ENCODE measurements around the gene HACE1. TPM values are rescaled to one million over a fixed set of nuclear protein-coding genes. Genes with fewer than 3 reads are reported as not detected.

HACE1 gene
- total RNA-seq, 6 donors from 2014 or later = 6.3 to 25.3 (median 14.7) TPM

DNA sequence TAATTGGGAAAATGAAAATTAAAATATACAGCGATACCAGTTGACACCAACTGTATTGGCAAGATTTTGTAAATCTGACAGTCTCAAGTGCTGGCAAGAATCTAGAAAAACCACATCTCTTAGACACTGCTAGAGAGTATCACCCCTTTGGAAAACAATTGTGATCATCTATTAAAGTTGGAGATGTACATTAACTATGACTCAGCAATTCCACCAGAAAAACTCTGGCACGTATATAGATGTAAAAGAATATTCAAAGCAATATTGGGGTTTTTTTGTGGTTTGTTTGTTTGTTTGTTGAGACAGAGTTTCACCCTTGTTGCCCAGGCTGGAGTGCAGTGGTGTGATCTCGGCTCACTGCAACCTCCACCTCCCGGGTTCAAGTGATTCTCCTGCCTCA is 142.9 kb downstream of the HACE1 start:
- ATAC-seq (ENCODE audit: low FRiP score in 2 of 2) (no peak), DNase-seq (no peak)
- no peak overlapping the region for H3K27ac ChIP-seq
- no peaks in the 10 kb centered on the region for H3K4me1 ChIP-seq
- no peak overlapping the region for H3K4me3 ChIP-seq
- no peak for TF ChIP-seq POLR2A (IDR thresholded peaks at IDR 0.05)
- TF ChIP-seq POLR2AphosphoS5 (IDR thresholded peaks at IDR 0.05) = no peak
- no peak for TF ChIP-seq CTCF (IDR thresholded peaks at IDR 0.05)
- no peak for TF ChIP-seq EP300 (IDR thresholded peaks at IDR 0.05)
- WGBS, 2 donors = 95 to 98% methylated on average over 4 of the region's 4 CpGs
- H3K9me3 ChIP-seq = no peaks in the 10 kb centered on the region
- H3K36me3 ChIP-seq = no peaks in the 10 kb centered on the region
- H3K27me3 ChIP-seq = no peaks in the 10 kb centered on the region

DNA sequence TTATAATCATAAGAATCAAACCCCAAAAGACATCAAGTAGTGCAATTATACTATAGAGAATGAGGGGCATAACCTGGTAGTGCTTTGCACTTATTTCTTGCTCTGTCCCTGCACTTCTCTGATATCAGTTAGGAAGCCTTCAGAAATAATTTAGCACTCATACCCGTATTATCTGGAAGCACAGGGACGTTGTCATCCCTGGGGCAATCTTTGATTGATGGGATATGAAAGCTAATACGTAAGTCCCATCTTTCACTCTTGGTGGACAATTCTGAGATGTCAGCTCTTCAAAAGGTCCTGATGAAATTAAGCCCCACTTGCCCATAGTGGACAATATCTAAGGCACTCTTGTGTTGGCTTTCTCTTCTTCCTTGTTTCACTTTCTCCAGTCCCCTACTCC is 144.9 kb downstream of the HACE1 start:
- Histone ChIP-seq H3K27ac (no peak overlapping the region), H3K27me3 (no peaks in the 10 kb centered on the region), H3K4me3 (no peak overlapping the region), H3K4me1 (peaks cover 0 to 12% (median 9%) of the 10 kb centered on the region in 4 donors), H3K9me3 (no peaks in the 10 kb centered on the region), H3K36me3 (no peaks in the 10 kb centered on the region)
- ATAC-seq (ENCODE audit: low FRiP score in 2 of 2) = no peak
- DNase-seq = no peak
- 75 to 89% methylated on average over 3 of the region's 3 CpGs for WGBS, 2 donors
- TF ChIP-seq POLR2AphosphoS5 (IDR thresholded peaks at IDR 0.05) (no peak), EP300 (IDR thresholded peaks at IDR 0.05) (no peak), POLR2A (IDR thresholded peaks at IDR 0.05) (no peak), CTCF (IDR thresholded peaks at IDR 0.05) (no peak)

GRCh38 chr6:104713982-104714381 is 145.7 kb downstream of the HACE1 start:
- H3K27ac ChIP-seq = no peak overlapping the region
- TF ChIP-seq EP300 (IDR thresholded peaks at IDR 0.05) (no peak), CTCF (IDR thresholded peaks at IDR 0.05) (no peak), POLR2A (IDR thresholded peaks at IDR 0.05) (no peak), POLR2AphosphoS5 (IDR thresholded peaks at IDR 0.05) (no peak)
- H3K4me3 ChIP-seq = no peak overlapping the region
- ATAC-seq (ENCODE audit: low FRiP score in 2 of 2) (no peak), DNase-seq (no peak)
- H3K27me3 ChIP-seq = no peaks in the 10 kb centered on the region
- 88 to 98% methylated on average over 2 of the region's 2 CpGs for WGBS, 2 donors
- peaks cover 0 to 12% (median 9%) of the 10 kb centered on the region in 4 donors for H3K4me1 ChIP-seq
- no peaks in the 10 kb centered on the region for H3K36me3 ChIP-seq
- no peaks in the 10 kb centered on the region for H3K9me3 ChIP-seq

DNA sequence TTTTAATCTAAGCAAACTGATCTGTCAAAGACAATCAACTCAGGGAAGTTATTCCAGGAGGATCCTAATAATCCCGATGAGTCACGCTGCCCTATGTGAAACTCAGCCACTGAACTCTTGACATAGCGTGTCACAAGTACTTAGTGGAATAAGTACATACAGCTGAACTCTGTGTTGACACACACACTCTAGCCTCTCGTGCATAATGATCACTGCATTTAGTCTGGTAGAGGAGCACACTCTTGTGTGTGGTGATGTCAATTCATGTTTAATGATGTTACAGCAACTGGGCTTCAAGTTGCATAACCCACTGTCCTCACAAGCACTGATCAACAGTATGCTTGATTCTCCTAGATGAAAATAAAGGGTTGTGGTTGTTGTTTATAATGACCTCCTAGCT is 148.3 kb downstream of the HACE1 start:
- Histone ChIP-seq H3K27ac (no peak overlapping the region), H3K36me3 (no peaks in the 10 kb centered on the region), H3K27me3 (no peaks in the 10 kb centered on the region), H3K4me3 (no peak overlapping the region), H3K4me1 (peaks cover 0 to 13% (median 10%) of the 10 kb centered on the region in 4 donors), H3K9me3 (no peaks in the 10 kb centered on the region)
- DNase-seq (peak in 1 of 2 donors; percentile 47), ATAC-seq (ENCODE audit: low FRiP score in 2 of 2) (peak; percentile 51 to 70)
- 41 to 68% methylated on average over 4 of the region's 4 CpGs for WGBS, 2 donors
- TF ChIP-seq CTCF (IDR thresholded peaks at IDR 0.05) (no peak), POLR2A (IDR thresholded peaks at IDR 0.05) (no peak), EP300 (IDR thresholded peaks at IDR 0.05) (peak in 1 of 4 donors; percentile 47), POLR2AphosphoS5 (IDR thresholded peaks at IDR 0.05) (peak; percentile 33 to 34)

GRCh38 chr6:104710543-104711335 is 149.0 kb downstream of the HACE1 start:
- H3K27ac ChIP-seq = no peak overlapping the region
- ATAC-seq (ENCODE audit: low FRiP score in 2 of 2) = no peak
- TF ChIP-seq CTCF (IDR thresholded peaks at IDR 0.05) (no peak), EP300 (IDR thresholded peaks at IDR 0.05) (no peak), POLR2A (IDR thresholded peaks at IDR 0.05) (no peak), POLR2AphosphoS5 (IDR thresholded peaks at IDR 0.05) (no peak)
- WGBS, 2 donors = 68 to 71% methylated on average over 4 of the region's 4 CpGs
- H3K9me3 ChIP-seq = no peaks in the 10 kb centered on the region
- H3K36me3 ChIP-seq = no peaks in the 10 kb centered on the region
- H3K4me3 ChIP-seq = no peak overlapping the region
- H3K27me3 ChIP-seq = no peaks in the 10 kb centered on the region
- H3K4me1 ChIP-seq = peaks cover 0 to 19% (median 10%) of the 10 kb centered on the region in 4 donors
- DNase-seq = no peak
